SH-SY5Y (cell line): Measurements from ENCODE around the gene TMEM247.

Experiments used
- GATA2 ChIP-seq: IDR thresholded peaks from 2 replicates; pipeline ENCODE4 v1.6.1; 2011; ENCODE audit warnings: mild to moderate bottlenecking, low read depth, low read length
- GATA3 ChIP-seq: IDR thresholded peaks from 2 replicates; pipeline ENCODE4 v1.6.1; 2011; ENCODE audit warnings: low read depth, mild to moderate bottlenecking, low read length, moderate library complexity

DNA sequence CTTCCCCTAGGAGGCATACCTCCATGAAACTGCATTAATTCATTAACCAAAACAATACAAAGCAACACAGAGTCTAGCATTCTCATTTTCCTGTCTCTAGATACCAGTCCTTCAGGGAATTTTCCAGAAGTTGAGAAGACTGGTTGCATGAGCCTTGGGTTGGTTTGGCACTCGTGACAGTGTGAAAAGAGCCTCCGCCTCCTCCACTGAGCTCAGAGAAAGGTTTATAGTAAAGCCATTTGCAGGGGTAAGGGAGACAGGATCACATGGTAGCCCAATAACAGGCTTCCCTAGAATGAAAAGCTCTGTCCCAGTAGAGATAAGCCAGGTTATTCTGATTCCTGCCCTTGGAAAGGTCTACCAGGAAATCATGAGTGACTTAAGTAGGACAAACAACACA lies 9.7 kb upstream of the TMEM247 start:
- no peak for TF ChIP-seq GATA3
- no peak for TF ChIP-seq GATA2
